Epithelial cell of proximal tubule (primary cell): Measurements from ENCODE around the gene GLI3. TPM values are rescaled to one million over a fixed set of nuclear protein-coding genes. Genes with fewer than 3 reads are reported as not detected.

ENCODE experiments used
- DNase-seq: peaks from one replicate; pipeline ENCODE4 v3.0.0-alpha.2; 2011; ENCODE audit warnings: low read depth
- H3K4me3 ChIP-seq: 2 replicates; pipeline ENCODE4 v1.5.1; 2011; ENCODE audit warnings: low read depth, mild to moderate bottlenecking, low read length
- CTCF ChIP-seq: conservative IDR thresholded peaks from 2 replicates; pipeline ENCODE4 v1.5.1; 2012; ENCODE audit warnings: low read depth, mild to moderate bottlenecking, low read length
- total RNA-seq: library from RNA; depleted of rRNA; stranded (reverse); fragments of >200 nt; gene quantifications from 2 replicates; pipeline ENCODE4 v1.2.3, GENCODE V29; 2015

GLI3 gene
- total RNA-seq, 1 donor from 2014 or later, result 2.6 TPM

- H3K4me3 ChIP-seq, result no peak overlapping the region
- no peak for DNase-seq
- TF ChIP-seq CTCF, result no peak
Measured at GRCh38 chr7:42183547-42183946, 53.5 kb downstream of the GLI3 start.

DNA sequence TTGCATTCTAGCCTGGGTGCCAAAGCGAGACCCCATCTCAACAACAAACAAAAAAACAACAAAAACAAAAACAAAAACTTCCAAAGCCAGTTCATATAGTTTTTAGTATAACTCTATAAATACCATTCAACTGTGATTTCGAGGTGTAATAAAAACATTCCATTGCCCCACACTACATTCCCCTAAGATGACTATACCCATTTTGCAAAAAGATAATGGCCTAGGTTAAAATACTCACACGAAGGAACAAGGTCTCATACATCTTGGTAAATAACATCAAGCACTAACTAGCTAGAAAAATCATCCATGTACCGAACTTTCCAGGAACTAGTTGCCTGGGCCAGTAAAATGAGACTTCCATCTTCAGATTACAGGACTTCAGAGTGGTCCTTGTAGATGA, 55.4 kb downstream of the GLI3 start:
- no peak for DNase-seq
- no peak for TF ChIP-seq CTCF
- H3K4me3 ChIP-seq, result no peak overlapping the region

- H3K4me3 ChIP-seq, result no peak overlapping the region
- no peak for DNase-seq
- TF ChIP-seq CTCF, result no peak
Measured at GRCh38 chr7:42180806-42181205, 56.2 kb downstream of the GLI3 start.

- TF ChIP-seq CTCF, result no peak
- DNase-seq, result no peak
- no peak overlapping the region for H3K4me3 ChIP-seq
Measured at GRCh38 chr7:42176724-42177101, 60.3 kb downstream of the GLI3 start.

- no peak for DNase-seq
- no peak overlapping the region for H3K4me3 ChIP-seq
- no peak for TF ChIP-seq CTCF
Measured at GRCh38 chr7:42175834-42176723, 60.9 kb downstream of the GLI3 start.

DNA sequence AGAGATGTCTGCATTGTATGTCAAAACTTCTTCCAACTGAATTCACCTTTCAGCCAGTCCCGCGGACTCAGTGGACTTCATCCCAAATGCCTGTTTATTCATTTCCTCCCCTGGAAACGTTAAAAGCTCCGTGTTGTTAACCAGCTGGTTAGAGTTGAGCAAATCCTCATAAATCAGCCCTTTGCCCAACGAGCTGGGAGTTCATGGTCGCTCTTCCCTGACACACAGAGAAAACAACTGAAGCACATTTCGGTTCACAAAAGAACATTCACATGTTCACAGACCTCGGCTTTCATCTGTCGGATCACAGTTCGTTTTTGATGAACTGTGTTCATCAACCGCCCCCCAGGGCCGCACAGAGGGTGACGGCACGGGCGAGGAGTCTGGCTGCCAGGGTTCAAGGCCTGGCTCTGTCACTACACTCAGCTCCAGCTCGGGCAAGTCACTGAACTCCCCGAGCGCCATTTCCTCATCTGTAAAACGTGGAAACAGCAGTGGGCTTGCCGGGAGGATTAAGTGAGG, 62.6 kb downstream of the GLI3 start:
- no peak for TF ChIP-seq CTCF
- no peak for DNase-seq
- H3K4me3 ChIP-seq, result peak overlapping the region; percentile 7

- DNase-seq, result no peak
- no peak for TF ChIP-seq CTCF
- H3K4me3 ChIP-seq, result no peak overlapping the region
Measured at GRCh38 chr7:42170724-42171123, 66.3 kb downstream of the GLI3 start.
